GM12878 (cell line): Measurements from ENCODE around the gene CFAP99. TPM values are rescaled to one million over a fixed set of nuclear protein-coding genes. Genes with fewer than 3 reads are reported as not detected.

Source experiments
- ATAC-seq: fragments of 200-7000 bp; cut with Tn5 transposase; 3 replicates; pipeline ENCODE4 v1.9.1; 2020; ENCODE audit warnings: mild to moderate bottlenecking, moderate library complexity
- BruUV-seq: library from RNA; stranded (reverse); fragments of 400-500 nt; replicated peaks from 2 replicates; lab custom pipeline; 2021; lab: Mats Ljungman, UMichigan
- CTCF ChIA-PET: fragments of 300-600 bp; sonication (Branson Sonifier 250); formaldehyde crosslinking; extraction: SDS; loops from one replicate; lab custom pipeline; 2021; ENCODE audit warnings: inconsistent platforms; lab: Yijun Ruan, JAX
- POLR2A ChIA-PET: fragments of 350-600 bp; formaldehyde crosslinking; extraction: SDS; loops from one replicate; lab custom pipeline; 2021; ENCODE audit warnings: inconsistent platforms; lab: Charles Lee
- RAD21 ChIA-PET: fragments of 300-600 bp; sonication (Branson Sonifier 250); formaldehyde crosslinking; loops from one replicate; lab custom pipeline; 2023; ENCODE audit warnings: antibody characterized with exemption; ENCODE audit not compliant: unreplicated experiment; lab: Charles Lee
- SMC1A ChIA-PET: fragments of 300-600 bp; sonication (Branson Sonifier 250); formaldehyde crosslinking; loops from one replicate; lab custom pipeline; 2023; ENCODE audit not compliant: unreplicated experiment, uncharacterized antibody; lab: Charles Lee
- DNase-seq: peaks from one replicate; pipeline ENCODE4 v3.0.0-alpha.2; 2011; ENCODE audit warnings: low read depth, low spot score
- FAIRE-seq: peaks from 3 replicates; lab custom pipeline; 2011; peaks lifted over from hg19 to GRCh38; lab: Jason Lieb, UNC
- H2AFZ ChIP-seq: 2 replicates; pipeline ENCODE4 v1.6.0; 2011; ENCODE audit warnings: low read depth, low read length, control low read depth; ENCODE audit not compliant: control insufficient read depth
- H3K27ac ChIP-seq: 2 replicates; pipeline ENCODE4 v1.5.1; 2011; ENCODE audit warnings: control low read depth; ENCODE audit not compliant: control insufficient read depth, insufficient read depth
- H3K27me3 ChIP-seq, 2 experiments: replicated peaks in 1 of 2; 2 replicates each; pipeline versions ENCODE4 v1.6.0 to v1.6.1; 2011; ENCODE audit warnings: low read length in 1 of 2; ENCODE audit not compliant: control insufficient read depth in 2 of 2, insufficient read depth in 2 of 2
- H3K36me3 ChIP-seq, 2 experiments: 2 replicates each; pipeline ENCODE4 v1.5.1; 2011; ENCODE audit warnings: low read length in 1 of 2; ENCODE audit not compliant: control insufficient read depth in 2 of 2, insufficient read depth in 2 of 2
- H3K4me1 ChIP-seq: 2 replicates; pipeline ENCODE4 v1.6.1; 2011; ENCODE audit warnings: mild to moderate bottlenecking, low read length, moderate library complexity, mixed read lengths; ENCODE audit not compliant: control insufficient read depth, insufficient read depth
- H3K4me2 ChIP-seq: 2 replicates; pipeline ENCODE4 v1.6.0; 2011; ENCODE audit warnings: control low read depth; ENCODE audit not compliant: control insufficient read depth, insufficient read depth
- H3K4me3 ChIP-seq: fragments of 200-600 bp; sonication (generic); 2 replicates; pipeline ENCODE4 v1.5.1; 2016
- H3K79me2 ChIP-seq: 2 replicates; pipeline ENCODE4 v1.6.0; 2011; ENCODE audit warnings: low read length; ENCODE audit not compliant: control insufficient read depth, insufficient read depth
- H3K9ac ChIP-seq: 2 replicates; pipeline ENCODE4 v1.8.0; 2011; ENCODE audit warnings: low read length, control low read depth, mixed read lengths; ENCODE audit not compliant: control insufficient read depth, insufficient read depth
- H3K9me3 ChIP-seq: replicated peaks from 3 replicates; pipeline ENCODE4 v1.5.1; 2011; ENCODE audit warnings: mild to moderate bottlenecking, low read length; ENCODE audit not compliant: control insufficient read depth, insufficient read depth
- H4K20me1 ChIP-seq: 2 replicates; pipeline ENCODE4 v1.6.0; 2011; ENCODE audit not compliant: control insufficient read depth, insufficient read depth
- ASH2L ChIP-seq: fragments of 300-600, 200-600 bp; sonication (generic); IDR thresholded peaks from 2 replicates; pipeline ENCODE4 v1.6.1; 2017; ENCODE audit warnings: low read depth, mild to moderate bottlenecking, borderline replicate concordance
- CREB1 ChIP-seq: IDR thresholded peaks from 2 replicates; pipeline ENCODE4 v1.6.1; 2012; ENCODE audit warnings: low read depth, mild to moderate bottlenecking, inconsistent platforms
- CTCF ChIP-seq, 3 experiments: IDR thresholded peaks in 2 of 3; conservative IDR thresholded peaks in 1 of 3; 2 replicates each; pipeline ENCODE4 v1.5.1; 2011; ENCODE audit warnings: low read depth in 3 of 3, low read length in 3 of 3, mild to moderate bottlenecking in 3 of 3, control low read depth in 2 of 3, moderate library complexity in 2 of 3, inconsistent platforms in 1 of 3, mixed read lengths in 1 of 3; ENCODE audit not compliant: control insufficient read depth in 2 of 3, insufficient read depth in 1 of 3; ENCODE audit errors: extremely low read depth in 1 of 3
- IKZF1 ChIP-seq: fragments of 450-650 bp; conservative IDR thresholded peaks from 2 replicates; pipeline ENCODE4 v1.6.1; 2017; ENCODE audit warnings: antibody characterized with exemption, mild to moderate bottlenecking
- IRF4 ChIP-seq: IDR thresholded peaks from 2 replicates; pipeline ENCODE4 v1.6.1; 2011; ENCODE audit warnings: low read depth, low read length
- MEF2B ChIP-seq: fragments of 450-650 bp; IDR thresholded peaks from 2 replicates; pipeline ENCODE4 v1.6.1; 2018; ENCODE audit warnings: mild to moderate bottlenecking, moderate library complexity; ENCODE audit not compliant: partially characterized antibody, poor library complexity, severe bottlenecking
- MXI1 ChIP-seq: fragments of 150-350 bp; IDR thresholded peaks from 2 replicates; pipeline ENCODE4 v1.6.1; 2011; ENCODE audit warnings: low read depth, mild to moderate bottlenecking, inconsistent platforms, low read length, improper control_type of control experiment
- NBN ChIP-seq: fragments of 450-650 bp; IDR thresholded peaks from 2 replicates; pipeline ENCODE4 v1.6.1; 2016
- POLR2AphosphoS2 ChIP-seq: IDR thresholded peaks from 2 replicates; pipeline ENCODE4 v1.6.1; 2011; ENCODE audit warnings: low read depth, mild to moderate bottlenecking, low read length, improper control_type of control experiment, moderate library complexity
- RELA ChIP-seq: fragments of 450-650 bp; IDR thresholded peaks from 2 replicates; pipeline ENCODE4 v1.8.0; 2014; ENCODE audit warnings: borderline replicate concordance; ENCODE audit not compliant: partially characterized antibody
- SIN3A ChIP-seq: IDR thresholded peaks from 2 replicates; pipeline ENCODE4 v1.6.1; 2012; ENCODE audit warnings: low read depth, low read length, improper control_type of control experiment
- SMAD1 ChIP-seq: fragments of 450-650 bp; IDR thresholded peaks from 2 replicates; pipeline ENCODE4 v1.6.1; 2018; ENCODE audit warnings: mild to moderate bottlenecking, low read depth; ENCODE audit not compliant: partially characterized antibody
- TBL1XR1 ChIP-seq: IDR thresholded peaks from 2 replicates; pipeline ENCODE4 v1.6.1; 2012; ENCODE audit warnings: low read depth, low read length, improper control_type of control experiment
- YY1 ChIP-seq: IDR thresholded peaks from 2 replicates; pipeline ENCODE4 v1.6.1; 2011; ENCODE audit warnings: low read depth, mild to moderate bottlenecking, low read length
- ZNF592 ChIP-seq: fragments of 450-650 bp; IDR thresholded peaks from 2 replicates; pipeline ENCODE4 v1.6.1; 2017; ENCODE audit warnings: mild to moderate bottlenecking, moderate library complexity
- WGBS: methylation state at CpG from one replicate; pipeline ENCODE4 v1.1.6; 2016; ENCODE audit warnings: low lambda C conversion rate; ENCODE audit not compliant: insufficient replicate concordance, insufficient coverage; ENCODE audit errors: missing lambda C conversion rate; 5-methylcytosine and 5-hydroxymethylcytosine counted together
- in situ Hi-C: fragments of 300-500 bp; cut with MboI; formaldehyde crosslinking; loops from 9 replicates; pipeline ENCODE4 v1.14.3; 2018; ENCODE audit warnings: mixed read lengths
- intact Hi-C: fragments of 100-400 bp; cut with micrococcal nuclease; formaldehyde crosslinking; loops from one replicate; pipeline ENCODE4 v1.14.2; 2022; ENCODE audit not compliant: unreplicated experiment
- polyA plus RNA-seq, 11 experiments: library from polyadenylated mRNA; depleted of rRNA in 4 of 11; unstranded in 6 of 11; stranded (reverse) in 5 of 11; fragments of >200 nt; fragmentation: Nextera tagmentation in 4 of 11; fragmentation: Illumina TruSeq in 1 of 11; extraction: Ambion mirVana in 4 of 11; extraction: Trizol in 1 of 11; gene quantifications; 1 replicate in 1 of 11; 2 replicates in 10 of 11; pipeline versions ENCODE4 v1.2.1 to v1.2.3, GENCODE V29; 2011 to 2016; ENCODE audit warnings: inconsistent platforms in 2 of 11, missing spikeins in 2 of 11, low read depth in 1 of 11
- total RNA-seq, 4 experiments: library from RNA; depleted of rRNA in 3 of 4; stranded (reverse); fragments of >200 nt in 3 of 4; fragmentation: Illumina TruSeq in 1 of 4; extraction: Trizol in 1 of 4; gene quantifications; 2 replicates each; pipeline versions ENCODE4 v1.2.1 to v1.2.3, GENCODE V29; 2013 to 2021

Gene CFAP99
- total and polyA plus RNA-seq, 10 of the 15 experiments (the other 5 are each of a cell fraction or from before 2014, with no cell fraction given), result not detected

- no TSS peak for BruUV-seq
- ChIA-PET CTCF (interaction anchor here (0.6 to 1.5 kb wide), 6 partner anchors 15 to 322 kb away, joined by 3 to 4 read pairs (median 3); partner anchors contain the start of gene RNF4), POLR2A (interaction anchor here (0.5 to 0.9 kb wide), 2 partner anchors 13 to 24 kb away, joined by 3 read pairs; no protein-coding TSS in a partner anchor), RAD21 (interaction anchor here (0.6 to 1.8 kb wide), 3 partner anchors 42 to 115 kb away, joined by 3 to 4 read pairs (median 3); partner anchors contain the start of gene RNF4), SMC1A (interaction anchor here (0.9 to 1.2 kb wide), 2 partner anchors 10 to 40 kb away, joined by 3 to 4 read pairs; no protein-coding TSS in a partner anchor)
- no peaks in the 10 kb centered on the region; the same call in none of the 2 replicates for H4K20me1 ChIP-seq
- no peak overlapping the region for H3K9ac ChIP-seq
- peak overlapping the region; percentile 12; the same call in 1 of the 2 replicates for H3K27ac ChIP-seq
- H3K4me2 ChIP-seq, result no peak overlapping the region
- peaks cover 26% of the 10 kb centered on the region for H3K4me1 ChIP-seq
- H2AFZ ChIP-seq, result no peak overlapping the region
- H3K36me3 ChIP-seq, result peaks cover 44 to 46% of the 10 kb centered on the region in 2 experiments
- in situ Hi-C loops, result no loop called here
- intact Hi-C loops, result no loop called here
- H3K4me3 ChIP-seq, result no peak overlapping the region
- FAIRE-seq (peak; percentile 61), DNase-seq (no peak), ATAC-seq (peak; percentile 52)
- H3K79me2 ChIP-seq, result peaks cover 7% of the 10 kb centered on the region
- no peaks in the 10 kb centered on the region for H3K9me3 ChIP-seq
- 30% methylated on average over 13 of the region's 13 CpGs for WGBS
- no peaks in the 10 kb centered on the region for H3K27me3 ChIP-seq
- TF ChIP-seq IKZF1 (no peak), YY1 (no peak), IRF4 (no peak), ASH2L (no peak), CTCF (IDR thresholded peaks at IDR 0.05 in 2 of 3, conservative IDR thresholded peaks at IDR 0.05 in 1 of 3; ENCODE audit: control insufficient read depth in 2 of 3, extremely low read depth in 1 of 3, insufficient read depth in 1 of 3, low read depth in 3 of 3, low read length in 3 of 3) (no peak), CREB1 (no peak), TBL1XR1 (no peak), MEF2B (no peak), SMAD1 (no peak), NBN (no peak), SIN3A (no peak), ZNF592 (no peak), RELA (no peak), POLR2AphosphoS2 (no peak), MXI1 (no peak)
These were observed 91.8 kb downstream of the CFAP99 start for GRCh38 chr4:2510351-2511259.
